ENCODE data around the gene CTBP2. TPM values are rescaled to one million over a fixed set of nuclear protein-coding genes. Genes with fewer than 3 reads are reported as not detected.

CTBP2 gene
- total and polyA plus RNA-seq, 4 donors, result 3.4 to 59.2 (median 5.5) TPM

- Histone ChIP-seq H3K36me3 (ENCODE audit: control insufficient read depth in 4 of 4, insufficient read depth in 3 of 4, low read depth in 1 of 4, low read length in 3 of 4) (no peaks in the 10 kb centered on the region), H3K9ac (ENCODE audit: low read depth in 1 of 2, low read length in 2 of 2) (no peak overlapping the region), H3K27ac (ENCODE audit: low read depth in 1 of 2, low read length in 2 of 2) (no peak overlapping the region), H3K4me1 (ENCODE audit: control insufficient read depth in 4 of 4, insufficient read depth in 4 of 4, low read length in 3 of 4) (no peaks in the 10 kb centered on the region), H3K9me3 (ENCODE audit: control insufficient read depth in 4 of 4, low read length in 3 of 4) (no peaks in the 10 kb centered on the region), H3K4me3 (ENCODE audit: low read depth in 1 of 3, low read length in 3 of 3) (no peak overlapping the region), H3K27me3 (ENCODE audit: control insufficient read depth in 4 of 4, insufficient read depth in 4 of 4, low read length in 3 of 4) (peaks cover 0 to 2% (median 0%) of the 10 kb centered on the region in 4 donors)
- 85% methylated on average over 10 of the region's 10 CpGs for WGBS
- DNase-seq (ENCODE audit: low spot score), result no peak
- no peak for TF ChIP-seq REST (IDR thresholded peaks at IDR 0.05)
- no peak for TF ChIP-seq ZBTB33 (IDR thresholded peaks at IDR 0.05)
Observed at GRCh38 chr10:125203186-125203800, 42.9 kb upstream of the CTBP2 start.

GRCh38 chr10:125201791-125202622 is 41.6 kb upstream of the CTBP2 start:
- H3K4me1 ChIP-seq (ENCODE audit: control insufficient read depth in 4 of 4, insufficient read depth in 4 of 4, low read length in 3 of 4), result no peaks in the 10 kb centered on the region
- no peaks in the 10 kb centered on the region for H3K36me3 ChIP-seq (ENCODE audit: control insufficient read depth in 4 of 4, insufficient read depth in 3 of 4, low read depth in 1 of 4, low read length in 3 of 4)
- no peak overlapping the region for H3K27ac ChIP-seq (ENCODE audit: low read depth in 1 of 2, low read length in 2 of 2)
- TF ChIP-seq RXRA (IDR thresholded peaks at IDR 0.05) (no peak), RAD21 (IDR thresholded peaks at IDR 0.05) (no peak)
- no peak overlapping the region for H3K4me3 ChIP-seq (ENCODE audit: low read depth in 1 of 3, low read length in 3 of 3)
- H3K9ac ChIP-seq (ENCODE audit: low read depth in 1 of 2, low read length in 2 of 2), result no peak overlapping the region
- H3K9me3 ChIP-seq (ENCODE audit: control insufficient read depth in 4 of 4, low read length in 3 of 4), result no peaks in the 10 kb centered on the region
- DNase-seq (ENCODE audit: low spot score), result no peak
- H3K27me3 ChIP-seq (ENCODE audit: control insufficient read depth in 4 of 4, insufficient read depth in 4 of 4, low read length in 3 of 4), result peaks cover 0 to 2% (median 0%) of the 10 kb centered on the region in 4 donors
- 85% methylated on average over 10 of the region's 10 CpGs for WGBS

GRCh38 chr10:125201108-125201524 is 40.8 kb upstream of the CTBP2 start:
- no peaks in the 10 kb centered on the region for H3K4me1 ChIP-seq (ENCODE audit: control insufficient read depth in 4 of 4, insufficient read depth in 4 of 4, low read length in 3 of 4)
- no peaks in the 10 kb centered on the region for H3K9me3 ChIP-seq (ENCODE audit: control insufficient read depth in 4 of 4, low read length in 3 of 4)
- no peak for DNase-seq (ENCODE audit: low spot score)
- no peak for TF ChIP-seq HNF4A (conservative IDR thresholded peaks at IDR 0.05)
- no peak for TF ChIP-seq JUND (IDR thresholded peaks at IDR 0.05)
- no peak for TF ChIP-seq HNF4G (IDR thresholded peaks at IDR 0.05)
- no peak for TF ChIP-seq ZBTB33 (IDR thresholded peaks at IDR 0.05)
- no peak for TF ChIP-seq TAF1 (conservative IDR thresholded peaks at IDR 0.05)
- no peak overlapping the region for H3K4me3 ChIP-seq (ENCODE audit: low read depth in 1 of 3, low read length in 3 of 3)
- H3K9ac ChIP-seq (ENCODE audit: low read depth in 1 of 2, low read length in 2 of 2), result no peak overlapping the region
- no peak overlapping the region for H3K27ac ChIP-seq (ENCODE audit: low read depth in 1 of 2, low read length in 2 of 2)
- WGBS, result 62% methylated on average over 5 of the region's 5 CpGs
- peaks cover 0 to 2% (median 0%) of the 10 kb centered on the region in 4 donors for H3K27me3 ChIP-seq (ENCODE audit: control insufficient read depth in 4 of 4, insufficient read depth in 4 of 4, low read length in 3 of 4)
- H3K36me3 ChIP-seq (ENCODE audit: control insufficient read depth in 4 of 4, insufficient read depth in 3 of 4, low read depth in 1 of 4, low read length in 3 of 4), result no peaks in the 10 kb centered on the region
